HG02938 (cell line): ENCODE data around the gene NOP9.

Experiments used
- ATAC-seq: cut with Tn5 transposase; IDR thresholded peaks from one replicate; pipeline ENCODE4 v1.9.1; 2021; ENCODE audit warnings: mild to moderate bottlenecking, moderate library complexity; ENCODE audit not compliant: unreplicated experiment

Gene NOP9

GRCh38 chr14:24280797-24281460 is 18.7 kb upstream of the NOP9 start:
- no peak for ATAC-seq

GRCh38 chr14:24281636-24282035 is 18.0 kb upstream of the NOP9 start:
- ATAC-seq = no peak

- no peak for ATAC-seq
Measured at GRCh38 chr14:24282736-24283135, 16.9 kb upstream of the NOP9 start.

- ATAC-seq = no peak
Measured at GRCh38 chr14:24283796-24284460, 15.7 kb upstream of the NOP9 start.

- ATAC-seq = no peak
Measured at GRCh38 chr14:24284501-24285035, 15.1 kb upstream of the NOP9 start.

- no peak for ATAC-seq
Measured at GRCh38 chr14:24285351-24285750, 14.3 kb upstream of the NOP9 start.

- no peak for ATAC-seq
Measured at GRCh38 chr14:24286996-24287395, 12.7 kb upstream of the NOP9 start.

GRCh38 chr14:24289649-24290280 is 9.9 kb upstream of the NOP9 start:
- no peak for ATAC-seq

- ATAC-seq = no peak
Measured at GRCh38 chr14:24290746-24291145, 8.9 kb upstream of the NOP9 start.

GRCh38 chr14:24291446-24292117 is 8.1 kb upstream of the NOP9 start:
- no peak for ATAC-seq

GRCh38 chr14:24292118-24292807 is 7.4 kb upstream of the NOP9 start:
- ATAC-seq = no peak

- no peak for ATAC-seq
Measured at GRCh38 chr14:24293525-24293924, 6.1 kb upstream of the NOP9 start.

- peak; percentile 49 for ATAC-seq
Measured at GRCh38 chr14:24296341-24297157, 3.1 kb upstream of the NOP9 start.

GRCh38 chr14:24297190-24297964 is 2.3 kb upstream of the NOP9 start:
- ATAC-seq = peak; percentile 10

GRCh38 chr14:24298892-24299254 is 777 bp upstream of the NOP9 start:
- no peak for ATAC-seq

- no peak for ATAC-seq
Measured at GRCh38 chr14:24300326-24300980, 803 bp downstream of the NOP9 start.

- ATAC-seq = no peak
Measured at GRCh38 chr14:24304019-24304387, 4.4 kb downstream of the NOP9 start.

GRCh38 chr14:24307156-24307574 is 7.5 kb downstream of the NOP9 start:
- ATAC-seq = no peak
